ENCODE results near the gene PRKG1.

The PRKG1 gene

DNA sequence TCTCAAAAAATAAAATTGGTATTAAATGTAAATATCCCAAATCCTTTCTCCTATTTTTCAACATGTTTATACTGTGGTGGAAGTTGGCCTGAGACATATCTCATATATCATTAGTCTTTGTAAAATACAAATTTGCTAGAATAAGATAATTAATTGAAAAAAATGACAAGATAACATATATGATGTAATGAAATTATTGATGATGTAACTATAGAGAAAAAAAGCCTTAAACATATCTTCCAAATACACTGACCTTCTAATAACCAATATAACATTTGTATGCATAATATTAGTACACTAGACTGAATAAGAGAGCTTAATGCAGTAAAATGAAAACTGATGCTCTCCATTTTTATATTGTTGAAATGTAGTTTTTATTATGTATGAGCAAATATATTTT, 104.3 kb downstream of the PRKG1 start:
- FAIRE-seq (no peak), DNase-seq (ENCODE audit: insufficient read length, low spot score) (no peak)
- TF ChIP-seq POU2F2 (IDR thresholded peaks at IDR 0.05; ENCODE audit: low read depth, low read length) (no peak), POLR2AphosphoS5 (IDR thresholded peaks at IDR 0.05; ENCODE audit: low read depth, low read length) (no peak), PAX5 (IDR thresholded peaks at IDR 0.05; ENCODE audit: insufficient read depth, low read length, severe bottlenecking) (no peak), TAF1 (IDR thresholded peaks at IDR 0.05; ENCODE audit: low read depth, low read length) (no peak), POLR2A (IDR thresholded peaks at IDR 0.05; ENCODE audit: low read depth, low read length) (no peak), SPI1 (IDR thresholded peaks at IDR 0.05; ENCODE audit: low read depth, low read length) (no peak)

GRCh38 chr10:51180141-51180540, 105.9 kb downstream of the PRKG1 start:
- TF ChIP-seq TAF1 (IDR thresholded peaks at IDR 0.05; ENCODE audit: low read depth, low read length), result no peak
- TF ChIP-seq PAX5 (IDR thresholded peaks at IDR 0.05; ENCODE audit: insufficient read depth, low read length, severe bottlenecking), result no peak
- no peak for TF ChIP-seq POLR2A (IDR thresholded peaks at IDR 0.05; ENCODE audit: low read depth, low read length)
- TF ChIP-seq SPI1 (IDR thresholded peaks at IDR 0.05; ENCODE audit: low read depth, low read length), result no peak
- TF ChIP-seq POU2F2 (IDR thresholded peaks at IDR 0.05; ENCODE audit: low read depth, low read length), result no peak
- no peak for TF ChIP-seq POLR2AphosphoS5 (IDR thresholded peaks at IDR 0.05; ENCODE audit: low read depth, low read length)
- FAIRE-seq (no peak), DNase-seq (ENCODE audit: insufficient read length, low spot score) (no peak)

GRCh38 chr10:51183783-51184182, 109.5 kb downstream of the PRKG1 start:
- FAIRE-seq (no peak), DNase-seq (ENCODE audit: insufficient read length, low spot score) (no peak)

DNA sequence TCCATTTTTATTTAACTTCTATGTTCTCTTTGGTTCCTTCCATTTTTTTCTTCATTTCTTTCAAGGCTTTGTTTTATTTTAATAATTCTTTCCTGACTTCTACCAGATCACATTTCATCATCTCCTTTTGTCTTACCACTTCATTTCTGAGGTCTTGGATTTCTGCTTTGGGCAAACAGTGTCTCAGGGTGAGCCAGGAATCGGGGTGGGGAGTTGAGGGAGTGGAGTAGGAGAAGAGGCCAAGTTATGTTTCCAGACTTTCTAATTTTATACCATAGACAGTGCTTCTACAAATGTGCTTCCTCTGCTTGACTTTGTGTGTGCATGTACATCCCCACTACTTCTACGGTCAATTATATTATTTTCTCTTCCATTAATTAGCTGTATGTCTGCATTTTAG, 112.1 kb downstream of the PRKG1 start:
- DNase-seq (ENCODE audit: insufficient read length, low spot score) (no peak), FAIRE-seq (no peak)
- no peak for TF ChIP-seq POLR2A (IDR thresholded peaks at IDR 0.05; ENCODE audit: low read depth, low read length)
- TF ChIP-seq TAF1 (IDR thresholded peaks at IDR 0.05; ENCODE audit: low read depth, low read length), result no peak
- TF ChIP-seq POLR2AphosphoS5 (IDR thresholded peaks at IDR 0.05; ENCODE audit: low read depth, low read length), result no peak
- TF ChIP-seq POU2F2 (IDR thresholded peaks at IDR 0.05; ENCODE audit: low read depth, low read length), result no peak
- no peak for TF ChIP-seq PAX5 (IDR thresholded peaks at IDR 0.05; ENCODE audit: insufficient read depth, low read length, severe bottlenecking)
- no peak for TF ChIP-seq SPI1 (IDR thresholded peaks at IDR 0.05; ENCODE audit: low read depth, low read length)

More at GRCh38 chr10:51183783-51184182, 109.5 kb downstream of the PRKG1 start:
- TF ChIP-seq POU2F2 (IDR thresholded peaks at IDR 0.05; ENCODE audit: low read depth, low read length) (no peak), SPI1 (IDR thresholded peaks at IDR 0.05; ENCODE audit: low read depth, low read length) (no peak), PAX5 (IDR thresholded peaks at IDR 0.05; ENCODE audit: insufficient read depth, low read length, severe bottlenecking) (no peak), POLR2AphosphoS5 (IDR thresholded peaks at IDR 0.05; ENCODE audit: low read depth, low read length) (no peak), POLR2A (IDR thresholded peaks at IDR 0.05; ENCODE audit: low read depth, low read length) (no peak), TAF1 (IDR thresholded peaks at IDR 0.05; ENCODE audit: low read depth, low read length) (no peak)

DNA sequence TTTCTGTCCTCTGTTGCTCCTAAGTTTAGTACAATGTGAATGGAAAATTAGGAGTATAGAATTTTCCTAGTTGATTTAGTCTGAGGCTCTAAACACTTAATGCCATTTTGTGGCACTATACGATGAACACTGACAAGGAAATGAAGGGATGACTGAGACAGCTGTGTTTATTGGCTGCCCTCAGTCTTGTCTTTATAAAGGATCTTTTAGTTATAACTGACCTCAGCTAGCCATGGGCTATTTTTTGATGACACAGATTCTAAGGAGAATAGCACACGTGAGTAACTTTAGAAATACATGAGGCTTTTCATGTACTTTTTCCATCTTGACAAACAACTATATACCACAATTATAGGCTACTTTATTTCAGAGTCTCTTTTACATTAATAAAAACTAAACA, 113.7 kb downstream of the PRKG1 start:
- DNase-seq (ENCODE audit: insufficient read length, low spot score) (no peak), FAIRE-seq (no peak)
- TF ChIP-seq SPI1 (IDR thresholded peaks at IDR 0.05; ENCODE audit: low read depth, low read length), result no peak
- no peak for TF ChIP-seq POU2F2 (IDR thresholded peaks at IDR 0.05; ENCODE audit: low read depth, low read length)
- no peak for TF ChIP-seq POLR2A (IDR thresholded peaks at IDR 0.05; ENCODE audit: low read depth, low read length)
- TF ChIP-seq PAX5 (IDR thresholded peaks at IDR 0.05; ENCODE audit: insufficient read depth, low read length, severe bottlenecking), result no peak
- no peak for TF ChIP-seq POLR2AphosphoS5 (IDR thresholded peaks at IDR 0.05; ENCODE audit: low read depth, low read length)
- TF ChIP-seq TAF1 (IDR thresholded peaks at IDR 0.05; ENCODE audit: low read depth, low read length), result no peak

DNA sequence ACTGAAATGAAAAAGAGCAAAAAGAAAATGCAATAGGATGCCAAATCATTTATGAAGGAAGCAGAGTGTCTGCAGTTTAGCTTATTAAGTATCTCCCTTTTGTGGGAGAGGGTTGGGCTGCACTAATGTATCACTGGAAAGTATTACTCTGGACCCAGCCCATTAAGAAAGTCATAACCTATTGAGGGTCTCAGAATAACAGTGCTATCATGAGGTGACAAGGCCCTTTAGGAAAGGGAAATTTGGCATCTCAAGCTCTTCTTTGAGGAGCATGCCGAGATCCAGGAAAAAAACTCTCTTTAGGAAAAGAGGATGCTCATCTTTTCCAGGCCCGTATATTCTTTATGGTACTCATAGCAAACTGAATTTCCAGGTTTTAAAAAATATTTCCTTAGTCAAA, 114.6 kb downstream of the PRKG1 start:
- TF ChIP-seq POLR2A (IDR thresholded peaks at IDR 0.05; ENCODE audit: low read depth, low read length), result no peak
- no peak for TF ChIP-seq PAX5 (IDR thresholded peaks at IDR 0.05; ENCODE audit: insufficient read depth, low read length, severe bottlenecking)
- no peak for TF ChIP-seq POLR2AphosphoS5 (IDR thresholded peaks at IDR 0.05; ENCODE audit: low read depth, low read length)
- no peak for TF ChIP-seq SPI1 (IDR thresholded peaks at IDR 0.05; ENCODE audit: low read depth, low read length)
- DNase-seq (ENCODE audit: insufficient read length, low spot score) (no peak), FAIRE-seq (no peak)

- no peak for FAIRE-seq
- no peak for DNase-seq (ENCODE audit: insufficient read length, low spot score)
- TF ChIP-seq TAF1 (IDR thresholded peaks at IDR 0.05; ENCODE audit: low read depth, low read length), result no peak
- no peak for TF ChIP-seq PAX5 (IDR thresholded peaks at IDR 0.05; ENCODE audit: insufficient read depth, low read length, severe bottlenecking)
- TF ChIP-seq POU2F2 (IDR thresholded peaks at IDR 0.05; ENCODE audit: low read depth, low read length), result no peak
- TF ChIP-seq POLR2A (IDR thresholded peaks at IDR 0.05; ENCODE audit: low read depth, low read length), result no peak
- TF ChIP-seq SPI1 (IDR thresholded peaks at IDR 0.05; ENCODE audit: low read depth, low read length), result no peak
- TF ChIP-seq POLR2AphosphoS5 (IDR thresholded peaks at IDR 0.05; ENCODE audit: low read depth, low read length), result no peak
Observed at GRCh38 chr10:51196508-51197175, 122.4 kb downstream of the PRKG1 start.

DNA sequence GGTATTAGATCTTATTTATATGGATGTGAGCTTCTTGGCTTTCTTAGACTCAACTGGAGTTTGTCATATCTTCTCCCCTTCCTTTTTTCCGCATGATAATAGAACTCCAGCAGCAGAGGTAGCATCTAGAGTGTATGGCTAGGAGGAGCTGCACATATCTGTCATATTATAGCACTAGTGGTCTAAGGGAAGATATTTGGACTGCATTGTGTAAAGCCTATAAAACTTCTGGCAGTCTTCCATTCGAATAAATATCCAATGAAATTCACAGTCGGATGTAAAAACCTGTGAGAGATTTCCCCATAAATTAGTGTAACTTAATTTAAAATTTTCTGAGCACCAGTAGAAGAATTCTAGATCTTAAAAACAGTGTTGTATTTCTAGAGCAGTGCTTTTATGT, 123.9 kb downstream of the PRKG1 start:
- DNase-seq (ENCODE audit: insufficient read length, low spot score) (no peak), FAIRE-seq (no peak)
- TF ChIP-seq SPI1 (IDR thresholded peaks at IDR 0.05; ENCODE audit: low read depth, low read length) (no peak), TAF1 (IDR thresholded peaks at IDR 0.05; ENCODE audit: low read depth, low read length) (no peak), POLR2A (IDR thresholded peaks at IDR 0.05; ENCODE audit: low read depth, low read length) (no peak), PAX5 (IDR thresholded peaks at IDR 0.05; ENCODE audit: insufficient read depth, low read length, severe bottlenecking) (no peak)

DNA sequence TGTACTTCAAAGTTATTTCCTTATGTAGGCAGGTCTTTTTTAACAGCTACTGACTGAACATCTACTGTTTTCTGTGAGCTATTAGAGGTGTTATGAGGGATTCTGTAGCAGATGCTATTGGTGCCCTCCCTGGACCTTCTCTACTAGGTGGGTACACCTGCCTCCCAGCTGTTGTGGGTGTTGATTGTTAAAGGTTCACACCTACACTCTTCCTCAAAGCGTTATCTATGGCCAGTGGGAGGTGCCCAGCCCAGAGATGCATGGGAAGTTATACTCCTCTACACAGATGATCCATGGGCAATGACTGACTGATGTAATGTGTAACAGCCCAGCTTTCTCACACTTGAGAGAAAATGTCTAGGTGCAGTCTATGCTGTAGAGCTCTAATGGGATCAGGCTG, 127.7 kb downstream of the PRKG1 start:
- no peak for FAIRE-seq

GRCh38 chr10:51203359-51203758, 129.1 kb downstream of the PRKG1 start:
- no peak for TF ChIP-seq POLR2A (IDR thresholded peaks at IDR 0.05; ENCODE audit: low read depth, low read length)
- TF ChIP-seq POU2F2 (IDR thresholded peaks at IDR 0.05; ENCODE audit: low read depth, low read length), result no peak
- TF ChIP-seq TAF1 (IDR thresholded peaks at IDR 0.05; ENCODE audit: low read depth, low read length), result no peak
- TF ChIP-seq POLR2AphosphoS5 (IDR thresholded peaks at IDR 0.05; ENCODE audit: low read depth, low read length), result no peak
- no peak for TF ChIP-seq PAX5 (IDR thresholded peaks at IDR 0.05; ENCODE audit: insufficient read depth, low read length, severe bottlenecking)
- no peak for TF ChIP-seq SPI1 (IDR thresholded peaks at IDR 0.05; ENCODE audit: low read depth, low read length)
- DNase-seq (ENCODE audit: insufficient read length, low spot score), result no peak
- FAIRE-seq, result no peak

More for the DNA sequence above, 127.7 kb downstream of the PRKG1 start:
- no peak for DNase-seq (ENCODE audit: insufficient read length, low spot score)
- TF ChIP-seq POU2F2 (IDR thresholded peaks at IDR 0.05; ENCODE audit: low read depth, low read length) (no peak), TAF1 (IDR thresholded peaks at IDR 0.05; ENCODE audit: low read depth, low read length) (no peak), SPI1 (IDR thresholded peaks at IDR 0.05; ENCODE audit: low read depth, low read length) (no peak), POLR2AphosphoS5 (IDR thresholded peaks at IDR 0.05; ENCODE audit: low read depth, low read length) (no peak), POLR2A (IDR thresholded peaks at IDR 0.05; ENCODE audit: low read depth, low read length) (no peak), PAX5 (IDR thresholded peaks at IDR 0.05; ENCODE audit: insufficient read depth, low read length, severe bottlenecking) (no peak)

Measured in GM12891 (cell line).